NCI-H774 (cell line): Measurements from ENCODE around the gene CFAP99.

Experiments
- DNase-seq: peaks from one replicate; lab custom pipeline; 2025; lab: John Stamatoyannopoulos, UW

Gene CFAP99

GRCh38 chr4:2390784-2391421, 27.9 kb upstream of the CFAP99 start:
- DNase-seq, result no peak

GRCh38 chr4:2393353-2394270, 25.1 kb upstream of the CFAP99 start:
- DNase-seq, result no peak

- DNase-seq, result no peak
Measured at GRCh38 chr4:2394528-2394927, 24.2 kb upstream of the CFAP99 start.

DNA sequence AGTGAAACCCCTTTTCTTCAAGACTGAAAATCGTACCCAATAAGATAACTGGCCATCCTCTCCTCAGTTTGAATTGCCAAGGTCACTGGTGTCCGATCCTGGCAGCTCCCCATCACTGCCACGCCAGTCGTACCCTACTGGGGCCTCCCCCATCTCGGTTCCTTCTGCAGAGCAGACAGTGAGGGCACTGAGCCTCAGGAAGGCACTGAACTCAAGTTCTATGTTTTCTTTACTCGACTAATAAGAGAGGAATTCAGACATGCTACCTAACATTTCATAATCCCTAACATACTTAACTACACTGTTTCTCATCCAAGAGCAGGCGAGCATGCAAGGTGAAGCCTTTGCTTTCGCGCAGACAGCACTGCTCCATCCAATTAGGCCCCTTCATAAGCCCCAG, 23.7 kb upstream of the CFAP99 start:
- no peak for DNase-seq

DNA sequence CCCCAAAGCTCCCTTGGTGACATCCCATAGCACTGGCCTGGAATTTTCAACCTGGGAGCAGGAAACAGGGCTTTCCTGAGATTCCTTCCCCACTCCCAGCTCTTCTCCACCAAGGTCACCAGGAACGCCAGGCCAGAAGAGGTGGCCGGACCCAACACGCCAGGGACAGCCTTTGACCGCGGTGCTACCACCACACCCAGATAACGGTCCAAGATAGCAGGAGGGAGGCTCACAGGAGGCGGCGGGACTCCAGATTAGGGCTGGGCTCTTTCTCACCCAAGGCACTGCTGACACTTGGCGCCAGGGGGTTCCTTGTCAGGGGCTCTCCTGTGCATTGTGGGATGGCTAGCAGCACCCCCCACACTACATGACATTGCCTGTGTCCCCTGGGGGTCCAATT, 23.2 kb upstream of the CFAP99 start:
- no peak for DNase-seq

GRCh38 chr4:2396781-2397368, 21.9 kb upstream of the CFAP99 start:
- DNase-seq, result no peak

DNA sequence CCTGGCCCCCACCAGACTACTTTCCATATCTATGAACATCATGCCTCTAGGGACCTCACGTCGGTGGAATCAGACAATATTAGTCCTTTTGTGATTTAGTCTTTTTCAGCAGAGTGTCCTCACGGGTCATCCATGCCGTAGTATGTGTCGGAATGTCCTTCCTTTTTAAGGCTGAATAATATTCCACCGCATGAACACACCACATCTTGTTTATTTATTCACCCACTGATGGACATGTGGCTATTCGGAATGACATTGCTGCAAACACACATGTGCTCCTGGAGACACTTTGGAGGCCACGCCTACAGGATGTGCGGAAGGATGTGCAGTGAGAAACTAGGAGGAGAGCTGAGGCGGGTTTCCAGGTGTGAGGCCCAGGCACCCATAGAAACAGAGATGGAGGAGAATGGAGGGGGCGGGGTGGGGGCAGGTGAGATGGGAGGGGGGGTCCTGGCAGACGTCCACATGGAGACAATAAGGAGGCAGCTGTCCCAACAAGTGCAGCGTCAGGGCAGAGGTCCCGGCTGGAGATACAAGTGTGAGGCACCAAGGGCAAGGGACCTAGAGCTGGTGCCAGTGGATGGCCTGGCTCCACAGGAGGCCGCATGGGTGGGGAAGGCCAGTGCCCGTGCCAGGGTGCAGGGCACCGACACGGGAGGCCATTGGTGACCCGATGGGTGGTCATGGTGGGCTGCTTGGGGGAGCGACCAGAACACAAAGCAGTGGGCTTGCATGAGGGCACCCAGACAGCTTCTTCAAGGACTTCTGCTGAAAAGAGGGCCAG, 21.0 kb upstream of the CFAP99 start:
- DNase-seq, result no peak

DNA sequence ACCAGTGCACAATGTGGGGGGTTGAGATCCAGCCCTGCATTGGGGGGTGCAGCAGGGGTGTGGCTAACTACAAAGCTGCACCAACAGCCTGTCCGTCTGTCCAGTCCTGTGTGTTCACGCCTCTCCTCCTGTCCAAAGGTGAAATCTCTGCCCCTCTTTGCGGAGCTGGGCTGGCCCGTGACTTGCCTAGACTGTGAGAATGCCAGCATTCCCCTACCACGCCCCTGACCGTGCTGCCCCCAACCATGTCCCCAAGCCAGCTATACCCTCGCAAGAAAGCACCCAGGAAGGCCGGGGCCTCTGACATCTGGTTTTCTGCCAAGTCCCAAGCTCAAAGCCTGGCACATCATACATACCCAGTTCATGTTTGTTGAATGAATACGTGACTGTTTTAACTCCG, 19.5 kb upstream of the CFAP99 start:
- no peak for DNase-seq

DNA sequence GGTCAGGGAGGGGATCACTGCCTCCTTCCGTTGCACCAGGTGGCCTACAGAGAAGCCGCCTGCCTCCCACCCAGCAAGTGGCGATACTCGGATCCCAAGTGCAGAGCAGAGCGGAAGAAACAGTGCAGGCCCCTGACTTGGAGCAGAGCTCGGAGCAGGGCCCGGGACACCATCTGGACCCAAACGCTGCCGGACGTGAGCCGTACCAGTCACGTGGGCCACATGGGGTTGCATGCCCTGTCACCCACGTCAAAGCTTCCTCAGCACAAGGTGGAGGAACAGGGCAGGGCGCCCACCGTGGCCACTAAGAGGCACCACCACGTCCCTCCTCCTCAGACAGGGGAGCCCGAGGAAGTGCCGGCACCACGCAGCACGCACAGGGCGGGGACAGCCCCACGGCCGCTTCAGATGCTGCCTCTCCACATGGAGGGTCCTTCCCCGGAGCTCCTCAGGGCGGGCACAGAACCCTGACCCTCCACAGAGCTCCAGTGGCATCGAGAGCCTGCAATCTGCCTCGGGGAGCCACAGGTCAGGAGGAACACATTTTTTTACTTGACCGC, 19.0 kb upstream of the CFAP99 start:
- no peak for DNase-seq

DNA sequence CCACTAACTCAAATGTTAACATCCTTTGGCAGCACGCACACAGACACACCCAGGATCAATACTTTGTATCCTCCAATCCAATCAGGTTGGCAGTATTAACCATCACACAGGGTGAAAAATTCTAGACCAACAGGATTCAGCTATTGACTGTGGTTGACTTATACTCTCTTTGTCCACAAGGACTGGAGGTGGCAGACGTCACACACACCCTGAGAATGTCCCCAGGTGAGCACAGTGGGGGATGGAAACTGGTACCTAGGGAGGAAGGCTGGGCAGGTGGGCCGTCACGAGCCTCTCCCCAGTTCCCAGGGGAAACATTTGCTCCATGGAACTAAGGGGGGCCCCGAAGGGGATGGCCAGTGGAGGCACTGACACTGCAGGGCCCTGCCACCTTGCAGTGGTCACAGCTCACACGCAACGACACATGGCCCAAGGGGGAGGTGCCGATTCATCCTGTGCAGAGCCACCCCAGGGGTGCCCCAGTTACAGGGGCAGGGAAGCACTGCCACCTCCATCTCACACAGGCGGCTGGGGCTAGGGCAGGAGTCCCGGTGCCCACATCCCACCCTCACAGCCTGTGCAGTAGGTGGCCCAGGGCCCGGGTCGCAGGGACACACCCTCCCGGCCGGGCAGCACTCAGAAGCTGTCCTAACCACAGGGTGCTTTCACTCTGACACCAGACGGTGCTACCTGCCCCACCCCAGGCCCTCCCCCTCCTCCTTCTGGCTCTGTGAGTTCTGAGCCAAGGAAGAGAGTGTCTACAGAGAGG, 17.7 kb upstream of the CFAP99 start:
- DNase-seq, result no peak

- DNase-seq, result no peak
Measured at GRCh38 chr4:2401610-2401983, 17.2 kb upstream of the CFAP99 start.

DNA sequence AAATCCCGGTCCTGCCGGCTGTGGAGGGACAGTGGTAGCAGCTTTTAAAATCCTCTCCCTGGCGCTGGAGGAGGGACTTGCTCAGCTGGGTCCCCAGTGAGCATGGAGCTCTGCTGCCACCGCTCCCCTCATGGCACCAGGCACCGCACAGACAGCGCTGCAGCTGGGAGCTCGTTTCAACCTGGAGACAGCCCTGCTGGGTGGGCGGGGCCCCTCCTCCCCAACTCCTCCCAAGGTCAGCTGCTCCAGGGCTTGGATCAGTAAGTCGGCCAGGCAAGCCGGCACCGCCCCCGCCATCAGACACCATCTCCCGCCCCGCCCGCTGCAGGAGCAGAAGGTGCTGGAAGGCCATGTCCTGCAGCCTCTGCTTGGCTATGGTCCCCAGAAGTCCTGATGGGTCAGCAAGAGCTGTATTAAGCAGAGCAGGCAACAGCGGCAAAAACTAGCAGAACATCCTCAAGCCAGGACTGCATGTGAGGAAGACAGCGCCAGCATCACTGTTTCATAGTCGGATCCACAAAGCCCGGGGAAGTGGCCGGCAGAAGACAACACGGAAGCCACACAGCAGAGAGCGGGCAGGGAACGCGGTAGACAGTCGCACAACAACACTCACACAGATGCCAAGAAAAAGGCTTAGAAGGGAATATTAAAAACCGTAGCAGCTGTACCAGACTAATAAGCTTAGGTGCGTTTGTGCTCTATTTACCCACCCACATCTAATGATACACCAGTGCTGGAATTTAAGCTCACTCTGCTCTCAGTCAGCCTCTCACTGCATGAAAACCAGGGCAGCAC, 16.5 kb upstream of the CFAP99 start:
- no peak for DNase-seq

- DNase-seq, result no peak
Measured at GRCh38 chr4:2402941-2403340, 15.8 kb upstream of the CFAP99 start.

DNA sequence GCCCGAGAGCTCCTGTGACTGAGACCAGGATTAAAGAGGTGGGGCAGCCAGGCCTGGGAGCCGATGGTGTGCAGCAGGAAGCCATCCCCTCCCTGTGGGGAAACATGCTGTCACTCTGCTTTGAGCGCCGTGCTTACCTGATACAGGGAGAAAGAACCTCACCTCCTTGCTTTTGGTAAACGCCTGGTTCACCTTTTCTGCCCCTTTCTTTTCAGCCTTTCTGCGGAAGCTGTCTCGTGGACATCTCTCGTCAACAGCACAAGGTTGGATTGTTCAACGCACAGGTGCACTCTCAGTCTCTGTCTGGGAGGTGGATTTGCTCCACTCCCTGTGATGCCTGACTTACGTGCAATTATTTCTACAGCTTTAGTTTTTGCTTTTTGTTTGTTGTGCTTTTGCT, 12.3 kb upstream of the CFAP99 start:
- DNase-seq, result no peak

- no peak for DNase-seq
Measured at GRCh38 chr4:2406920-2407319, 11.8 kb upstream of the CFAP99 start.

GRCh38 chr4:2407991-2408342, 10.8 kb upstream of the CFAP99 start:
- DNase-seq, result no peak

- no peak for DNase-seq
Measured at GRCh38 chr4:2408401-2408958, 10.3 kb upstream of the CFAP99 start.

DNA sequence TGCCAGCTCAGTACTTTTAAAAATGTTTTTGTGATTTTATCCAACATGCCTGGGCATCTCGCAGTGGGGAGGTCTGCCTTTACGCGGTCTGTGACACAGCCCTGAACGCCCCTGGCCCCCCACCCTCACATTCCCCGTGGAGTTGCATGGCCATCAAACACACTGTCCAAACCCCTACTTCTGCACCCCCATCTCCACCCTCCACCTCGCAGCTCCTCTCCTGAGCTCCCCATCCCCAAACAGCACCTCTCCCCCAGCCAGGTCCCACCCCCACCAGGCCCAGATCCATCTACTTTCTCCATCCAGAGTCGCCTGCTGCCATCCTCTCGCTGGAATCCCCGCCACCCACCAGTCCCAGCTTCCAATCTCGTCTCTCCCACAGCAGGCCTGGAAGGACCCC, 9.8 kb upstream of the CFAP99 start:
- DNase-seq, result no peak

- DNase-seq, result no peak
Measured at GRCh38 chr4:2409381-2409783, 9.4 kb upstream of the CFAP99 start.

DNA sequence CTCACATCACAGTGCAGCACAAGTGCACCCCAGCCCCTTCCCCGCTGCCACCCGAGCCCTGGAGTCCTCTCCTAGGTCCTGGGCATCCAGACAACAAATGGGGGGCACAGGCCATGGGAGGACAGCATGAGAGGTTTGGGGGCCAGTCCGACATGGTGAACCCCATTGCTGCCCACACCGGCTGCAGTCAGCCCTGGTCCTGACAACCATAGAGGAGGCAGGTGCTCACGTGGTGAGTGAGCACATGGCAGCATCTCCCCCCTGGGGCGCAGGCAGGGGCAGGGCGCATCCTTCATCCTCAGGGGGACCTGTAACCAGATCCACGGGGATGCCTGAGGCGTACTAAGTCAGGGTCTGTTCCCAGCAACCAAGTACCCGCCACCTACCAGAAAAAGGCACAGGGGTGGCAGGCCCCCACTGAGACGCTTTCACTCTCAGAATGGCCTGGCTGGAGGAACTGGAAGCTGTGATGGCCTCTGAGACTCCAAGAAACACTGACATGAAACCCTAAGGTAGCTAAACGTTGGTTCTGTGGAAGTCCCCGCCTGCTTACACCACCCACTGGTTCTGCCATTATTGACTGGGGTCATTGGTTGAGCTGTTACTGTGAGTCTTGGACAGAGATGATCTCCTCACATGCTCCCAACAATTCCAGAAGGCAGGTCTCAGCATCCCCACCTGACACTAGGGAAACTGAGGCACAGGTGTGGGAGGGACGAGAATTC, 6.8 kb upstream of the CFAP99 start:
- no peak for DNase-seq
